Measurements from ENCODE around the gene IFITM10.

IFITM10 gene

DNA sequence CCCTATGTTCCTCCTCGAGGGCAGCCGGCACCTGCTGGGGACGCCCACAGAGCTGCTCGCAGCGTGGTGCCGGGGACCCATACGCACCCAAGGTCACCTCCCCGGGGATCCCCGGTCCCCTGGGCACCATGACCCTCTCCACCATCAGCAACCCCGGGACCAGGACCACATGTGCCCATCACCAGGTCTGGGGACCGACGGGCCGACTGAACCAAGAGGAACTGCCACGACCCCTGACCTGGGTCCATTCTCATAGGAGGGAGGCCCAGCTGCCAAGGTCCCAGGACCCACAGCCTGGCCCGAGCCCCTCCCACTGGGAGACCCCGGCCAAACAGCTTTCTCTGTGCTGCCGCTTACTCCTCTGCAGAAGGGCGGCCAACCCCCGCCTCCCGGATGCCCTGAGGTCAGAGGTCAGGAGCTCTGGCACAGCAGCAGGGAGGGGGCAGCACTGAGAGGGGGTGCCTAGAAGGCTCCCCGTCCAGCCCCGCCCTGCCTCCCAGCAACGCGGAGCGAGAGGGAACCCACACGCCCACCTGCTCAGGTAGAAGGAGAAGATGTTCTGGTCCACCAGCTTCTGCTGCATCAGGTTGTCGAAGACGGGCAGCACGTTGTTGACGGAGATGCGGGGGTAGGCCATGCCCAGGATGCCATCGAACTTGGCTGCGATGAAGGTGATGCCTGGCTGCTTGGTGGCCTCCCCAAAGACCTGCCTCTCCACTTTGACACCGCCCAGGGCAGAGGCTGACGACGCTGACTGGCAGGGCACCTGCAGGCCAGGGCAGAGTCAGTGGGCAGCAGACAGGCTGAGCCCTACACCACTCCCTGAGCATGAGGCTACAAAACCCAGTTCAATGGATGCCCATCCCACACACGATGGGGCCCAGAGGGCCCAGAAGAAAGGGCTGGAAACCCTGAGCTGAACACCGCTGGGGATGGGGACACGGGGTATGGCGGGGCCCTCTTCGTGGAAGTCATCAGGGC is 6.7 kb upstream of the IFITM10 start:
- H3K27ac ChIP-seq (ENCODE audit: low read depth, low read length), result no peak overlapping the region
- no peak overlapping the region for H3K9ac ChIP-seq (ENCODE audit: low read depth in 1 of 2, low read length in 2 of 2)
- H3K4me1 ChIP-seq (ENCODE audit: control insufficient read depth in 1 of 2, insufficient read depth in 2 of 2, low read length in 2 of 2), result peaks cover 38 to 56% of the 10 kb centered on the region in 2 donors
- peaks cover 42 to 84% of the 10 kb centered on the region in 2 donors for H3K36me3 ChIP-seq (ENCODE audit: control insufficient read depth in 1 of 2, insufficient read depth in 2 of 2, low read length in 2 of 2)
- no peak overlapping the region for H3K4me3 ChIP-seq (ENCODE audit: low read depth in 1 of 2, low read length in 2 of 2)
- no peaks in the 10 kb centered on the region for H3K27me3 ChIP-seq (ENCODE audit: control insufficient read depth in 1 of 2, insufficient read depth in 2 of 2, low read length in 2 of 2)
- no peaks in the 10 kb centered on the region for H3K9me3 ChIP-seq (ENCODE audit: control insufficient read depth in 1 of 2, low read length in 2 of 2)

DNA sequence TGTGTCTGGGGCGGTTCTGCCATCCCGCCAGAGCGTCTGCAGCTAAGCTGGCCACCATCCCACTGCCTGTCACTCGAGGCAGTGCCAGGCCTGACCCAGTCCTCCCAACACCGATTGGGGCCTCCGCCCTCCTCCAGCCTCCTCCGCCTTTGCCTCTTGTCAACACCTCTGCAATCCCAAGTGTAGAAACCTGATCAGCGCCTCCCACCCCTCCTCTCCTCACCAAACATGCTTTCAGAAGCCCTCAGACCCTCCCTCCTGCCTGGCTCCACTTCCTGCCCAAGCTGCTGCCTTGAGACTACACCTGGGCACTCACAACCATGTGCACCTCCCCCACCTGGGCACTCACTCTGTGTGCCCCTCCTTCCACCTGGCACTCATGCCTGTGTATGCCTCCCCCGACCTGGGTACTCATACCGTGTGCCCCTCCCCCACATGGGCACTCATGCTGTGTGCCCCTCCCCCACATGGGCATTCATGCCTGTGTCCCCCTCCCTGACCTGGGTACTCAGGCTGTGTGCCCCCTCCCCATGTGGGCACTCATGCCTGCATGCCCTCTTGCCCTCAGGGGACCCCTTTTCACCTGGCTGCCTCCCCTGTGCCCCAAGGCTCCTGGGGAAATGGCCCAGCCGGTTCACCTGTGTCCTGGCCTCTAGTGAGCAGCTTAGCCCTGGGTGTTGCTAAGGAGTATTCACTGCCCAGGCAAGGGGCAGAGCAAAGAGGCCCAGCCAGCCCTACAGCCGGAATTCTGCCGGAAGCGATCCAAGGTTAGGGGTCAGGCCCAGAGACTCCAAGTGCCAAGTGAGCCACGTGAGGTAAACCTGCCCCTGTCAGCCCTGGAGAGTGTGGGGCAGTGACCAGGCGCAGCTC is 5.5 kb upstream of the IFITM10 start:
- H3K27me3 ChIP-seq (ENCODE audit: control insufficient read depth in 1 of 2, insufficient read depth in 2 of 2, low read length in 2 of 2), result no peaks in the 10 kb centered on the region
- peaks cover 29 to 46% of the 10 kb centered on the region in 2 donors for H3K4me1 ChIP-seq (ENCODE audit: control insufficient read depth in 1 of 2, insufficient read depth in 2 of 2, low read length in 2 of 2)
- H3K9ac ChIP-seq (ENCODE audit: low read depth in 1 of 2, low read length in 2 of 2), result no peak overlapping the region
- no peaks in the 10 kb centered on the region for H3K9me3 ChIP-seq (ENCODE audit: control insufficient read depth in 1 of 2, low read length in 2 of 2)
- no peak overlapping the region for H3K4me3 ChIP-seq (ENCODE audit: low read depth in 1 of 2, low read length in 2 of 2)
- H3K36me3 ChIP-seq (ENCODE audit: control insufficient read depth in 1 of 2, insufficient read depth in 2 of 2, low read length in 2 of 2), result peaks cover 42 to 75% of the 10 kb centered on the region in 2 donors
- no peak overlapping the region for H3K27ac ChIP-seq (ENCODE audit: low read depth, low read length)

DNA sequence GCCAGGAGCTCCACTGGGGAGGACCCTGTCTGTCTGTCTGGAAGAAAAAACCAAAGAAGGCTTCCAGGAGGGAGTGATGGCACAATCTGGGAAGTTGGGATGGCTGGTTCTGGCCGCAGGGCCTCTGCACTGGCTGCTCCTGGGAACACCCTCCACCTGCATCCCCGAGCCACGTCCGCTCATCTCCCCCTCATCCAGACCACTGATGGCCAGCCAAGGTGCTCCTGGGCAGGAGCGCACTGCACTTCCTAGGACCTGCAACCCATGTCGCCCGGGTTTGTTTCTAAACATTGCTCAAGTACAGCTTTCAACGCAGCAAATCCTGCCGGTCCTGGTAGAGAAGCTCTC is 4.9 kb upstream of the IFITM10 start:
- Histone ChIP-seq H3K9ac (ENCODE audit: low read depth in 1 of 2, low read length in 2 of 2) (no peak overlapping the region), H3K4me3 (ENCODE audit: low read depth in 1 of 2, low read length in 2 of 2) (no peak overlapping the region), H3K27me3 (ENCODE audit: control insufficient read depth in 1 of 2, insufficient read depth in 2 of 2, low read length in 2 of 2) (no peaks in the 10 kb centered on the region), H3K27ac (ENCODE audit: low read depth, low read length) (no peak overlapping the region), H3K4me1 (ENCODE audit: control insufficient read depth in 1 of 2, insufficient read depth in 2 of 2, low read length in 2 of 2) (peaks cover 24 to 41% of the 10 kb centered on the region in 2 donors), H3K36me3 (ENCODE audit: control insufficient read depth in 1 of 2, insufficient read depth in 2 of 2, low read length in 2 of 2) (peaks cover 38 to 69% of the 10 kb centered on the region in 2 donors), H3K9me3 (ENCODE audit: control insufficient read depth in 1 of 2, low read length in 2 of 2) (no peaks in the 10 kb centered on the region)

GRCh38 chr11:1754376-1755150 is 4.2 kb upstream of the IFITM10 start:
- H3K4me1 ChIP-seq (ENCODE audit: control insufficient read depth in 1 of 2, insufficient read depth in 2 of 2, low read length in 2 of 2), result peaks cover 18 to 33% of the 10 kb centered on the region in 2 donors
- peaks cover 33 to 62% of the 10 kb centered on the region in 2 donors for H3K36me3 ChIP-seq (ENCODE audit: control insufficient read depth in 1 of 2, insufficient read depth in 2 of 2, low read length in 2 of 2)
- no peaks in the 10 kb centered on the region for H3K27me3 ChIP-seq (ENCODE audit: control insufficient read depth in 1 of 2, insufficient read depth in 2 of 2, low read length in 2 of 2)
- H3K9ac ChIP-seq (ENCODE audit: low read depth in 1 of 2, low read length in 2 of 2), result no peak overlapping the region
- no peak overlapping the region for H3K4me3 ChIP-seq (ENCODE audit: low read depth in 1 of 2, low read length in 2 of 2)
- no peaks in the 10 kb centered on the region for H3K9me3 ChIP-seq (ENCODE audit: control insufficient read depth in 1 of 2, low read length in 2 of 2)
- H3K27ac ChIP-seq (ENCODE audit: low read depth, low read length), result no peak overlapping the region

- H3K4me1 ChIP-seq (ENCODE audit: control insufficient read depth in 1 of 2, insufficient read depth in 2 of 2, low read length in 2 of 2), result peaks cover 16 to 27% of the 10 kb centered on the region in 2 donors
- H3K4me3 ChIP-seq (ENCODE audit: low read depth in 1 of 2, low read length in 2 of 2), result no peak overlapping the region
- no peaks in the 10 kb centered on the region for H3K9me3 ChIP-seq (ENCODE audit: control insufficient read depth in 1 of 2, low read length in 2 of 2)
- peaks cover 33 to 58% of the 10 kb centered on the region in 2 donors for H3K36me3 ChIP-seq (ENCODE audit: control insufficient read depth in 1 of 2, insufficient read depth in 2 of 2, low read length in 2 of 2)
- peaks cover 0 to 2% of the 10 kb centered on the region in 2 donors for H3K27me3 ChIP-seq (ENCODE audit: control insufficient read depth in 1 of 2, insufficient read depth in 2 of 2, low read length in 2 of 2)
- H3K9ac ChIP-seq (ENCODE audit: low read depth in 1 of 2, low read length in 2 of 2), result no peak overlapping the region
- H3K27ac ChIP-seq (ENCODE audit: low read depth, low read length), result no peak overlapping the region
Observed at GRCh38 chr11:1753929-1754305, 3.5 kb upstream of the IFITM10 start.

GRCh38 chr11:1753229-1753928 is 3.0 kb upstream of the IFITM10 start:
- Histone ChIP-seq H3K4me3 (ENCODE audit: low read depth in 1 of 2, low read length in 2 of 2) (no peak overlapping the region), H3K27me3 (ENCODE audit: control insufficient read depth in 1 of 2, insufficient read depth in 2 of 2, low read length in 2 of 2) (peaks cover 0 to 2% of the 10 kb centered on the region in 2 donors), H3K9ac (ENCODE audit: low read depth in 1 of 2, low read length in 2 of 2) (no peak overlapping the region), H3K4me1 (ENCODE audit: control insufficient read depth in 1 of 2, insufficient read depth in 2 of 2, low read length in 2 of 2) (peaks cover 16 to 22% of the 10 kb centered on the region in 2 donors), H3K36me3 (ENCODE audit: control insufficient read depth in 1 of 2, insufficient read depth in 2 of 2, low read length in 2 of 2) (peaks cover 33 to 55% of the 10 kb centered on the region in 2 donors), H3K9me3 (ENCODE audit: control insufficient read depth in 1 of 2, low read length in 2 of 2) (no peaks in the 10 kb centered on the region), H3K27ac (ENCODE audit: low read depth, low read length) (no peak overlapping the region)

DNA sequence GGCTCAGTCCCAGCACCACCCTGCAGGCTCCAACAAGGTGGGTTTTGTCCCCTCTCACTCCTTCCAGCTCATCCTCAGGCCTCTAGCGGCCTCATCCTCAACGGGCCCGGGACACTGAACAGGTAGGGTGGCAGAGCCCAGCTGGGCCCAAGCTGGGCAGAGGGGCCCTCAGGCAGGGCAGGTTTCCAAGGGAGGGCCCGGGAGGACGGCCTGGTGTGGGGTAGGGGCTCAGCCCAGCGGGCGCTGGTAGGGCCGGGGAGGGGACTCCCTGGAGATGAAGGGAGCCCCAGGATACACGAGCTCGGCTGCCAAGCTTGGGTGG is 2.5 kb upstream of the IFITM10 start:
- H3K4me1 ChIP-seq (ENCODE audit: control insufficient read depth in 1 of 2, insufficient read depth in 2 of 2, low read length in 2 of 2), result peaks cover 16 to 20% of the 10 kb centered on the region in 2 donors
- no peak overlapping the region for H3K9ac ChIP-seq (ENCODE audit: low read depth in 1 of 2, low read length in 2 of 2)
- H3K4me3 ChIP-seq (ENCODE audit: low read depth in 1 of 2, low read length in 2 of 2), result no peak overlapping the region
- H3K36me3 ChIP-seq (ENCODE audit: control insufficient read depth in 1 of 2, insufficient read depth in 2 of 2, low read length in 2 of 2), result peaks cover 33 to 50% of the 10 kb centered on the region in 2 donors
- no peaks in the 10 kb centered on the region for H3K9me3 ChIP-seq (ENCODE audit: control insufficient read depth in 1 of 2, low read length in 2 of 2)
- no peak overlapping the region for H3K27ac ChIP-seq (ENCODE audit: low read depth, low read length)
- peaks cover 0 to 2% of the 10 kb centered on the region in 2 donors for H3K27me3 ChIP-seq (ENCODE audit: control insufficient read depth in 1 of 2, insufficient read depth in 2 of 2, low read length in 2 of 2)

- H3K9me3 ChIP-seq (ENCODE audit: control insufficient read depth in 1 of 2, low read length in 2 of 2), result no peaks in the 10 kb centered on the region
- H3K27ac ChIP-seq (ENCODE audit: low read depth, low read length), result no peak overlapping the region
- peaks cover 13 to 15% of the 10 kb centered on the region in 2 donors for H3K4me1 ChIP-seq (ENCODE audit: control insufficient read depth in 1 of 2, insufficient read depth in 2 of 2, low read length in 2 of 2)
- no peak overlapping the region for H3K4me3 ChIP-seq (ENCODE audit: low read depth in 1 of 2, low read length in 2 of 2)
- no peak overlapping the region for H3K9ac ChIP-seq (ENCODE audit: low read depth in 1 of 2, low read length in 2 of 2)
- peaks cover 31 to 44% of the 10 kb centered on the region in 2 donors for H3K36me3 ChIP-seq (ENCODE audit: control insufficient read depth in 1 of 2, insufficient read depth in 2 of 2, low read length in 2 of 2)
- H3K27me3 ChIP-seq (ENCODE audit: control insufficient read depth in 1 of 2, insufficient read depth in 2 of 2, low read length in 2 of 2), result peaks cover 0 to 2% of the 10 kb centered on the region in 2 donors
Observed at GRCh38 chr11:1751999-1752906, 1.9 kb upstream of the IFITM10 start.

Data from duodenal mucosa (tissue), 2 donors.